Breast epithelium (tissue), 3 donors: ENCODE data around the gene OR4N2.

ENCODE experiments used
- CTCF ChIP-seq, 3 donors: fragments of 450-650 bp; IDR thresholded peaks; one replicate each; pipeline ENCODE4 v1.5.1; 2016 to 2017; ENCODE audit warnings: antibody characterized with exemption in 3 of 3, mild to moderate bottlenecking in 3 of 3, moderate library complexity in 3 of 3
- POLR2A ChIP-seq: fragments of 450-650 bp; IDR thresholded peaks from one replicate; pipeline ENCODE4 v1.6.1; 2016; ENCODE audit warnings: antibody characterized with exemption, mild to moderate bottlenecking, moderate library complexity
- POLR2AphosphoS5 ChIP-seq, 3 donors: sonication (generic); formaldehyde crosslinking; IDR thresholded peaks; one replicate each; pipeline ENCODE4 v1.6.1; 2017; ENCODE audit warnings: antibody characterized with exemption in 3 of 3

DNA sequence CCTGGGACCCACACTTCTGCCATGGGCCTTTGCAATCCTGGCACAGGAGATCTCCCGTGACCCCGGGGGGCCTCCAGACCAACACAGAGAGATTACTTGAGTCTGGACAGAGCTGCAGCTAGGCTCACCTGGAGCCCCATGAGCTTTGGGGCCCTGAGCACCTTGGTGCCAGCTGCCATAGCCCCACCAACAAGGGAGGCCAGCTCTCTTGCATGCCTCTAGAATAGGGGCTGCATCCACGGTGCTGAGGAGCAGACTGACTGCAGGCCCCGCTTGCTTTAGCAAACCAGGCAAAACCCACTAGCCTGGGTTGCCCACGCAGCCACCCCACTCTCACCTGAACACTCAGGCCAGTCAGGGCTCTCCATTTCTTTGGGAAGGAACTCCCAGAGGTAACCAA, 3.7 kb upstream of the OR4N2 start:
- no peak for TF ChIP-seq CTCF (IDR thresholded peaks at IDR 0.05)
- TF ChIP-seq POLR2A = no peak
- no peak for TF ChIP-seq POLR2AphosphoS5 (IDR thresholded peaks at IDR 0.05)
